Neural progenitor cell (in vitro differentiated cells): ENCODE data around the gene CDKL4.

Experiments used
- CTCF ChIP-seq: fragments of 200-600 bp; sonication (generic); IDR thresholded peaks from 2 replicates; pipeline ENCODE4 v1.5.1; 2017; ENCODE audit warnings: antibody characterized with exemption, mild to moderate bottlenecking
- EZH2 ChIP-seq: fragments of 200-600 bp; sonication (generic); IDR thresholded peaks from 2 replicates; pipeline ENCODE4 v1.6.1; 2017; ENCODE audit warnings: antibody characterized with exemption, mild to moderate bottlenecking, moderate library complexity
- EZH2phosphoT487 ChIP-seq: fragments of 200-600 bp; sonication (generic); IDR thresholded peaks from 2 replicates; pipeline ENCODE4 v1.6.1; 2017; ENCODE audit warnings: antibody characterized with exemption

DNA sequence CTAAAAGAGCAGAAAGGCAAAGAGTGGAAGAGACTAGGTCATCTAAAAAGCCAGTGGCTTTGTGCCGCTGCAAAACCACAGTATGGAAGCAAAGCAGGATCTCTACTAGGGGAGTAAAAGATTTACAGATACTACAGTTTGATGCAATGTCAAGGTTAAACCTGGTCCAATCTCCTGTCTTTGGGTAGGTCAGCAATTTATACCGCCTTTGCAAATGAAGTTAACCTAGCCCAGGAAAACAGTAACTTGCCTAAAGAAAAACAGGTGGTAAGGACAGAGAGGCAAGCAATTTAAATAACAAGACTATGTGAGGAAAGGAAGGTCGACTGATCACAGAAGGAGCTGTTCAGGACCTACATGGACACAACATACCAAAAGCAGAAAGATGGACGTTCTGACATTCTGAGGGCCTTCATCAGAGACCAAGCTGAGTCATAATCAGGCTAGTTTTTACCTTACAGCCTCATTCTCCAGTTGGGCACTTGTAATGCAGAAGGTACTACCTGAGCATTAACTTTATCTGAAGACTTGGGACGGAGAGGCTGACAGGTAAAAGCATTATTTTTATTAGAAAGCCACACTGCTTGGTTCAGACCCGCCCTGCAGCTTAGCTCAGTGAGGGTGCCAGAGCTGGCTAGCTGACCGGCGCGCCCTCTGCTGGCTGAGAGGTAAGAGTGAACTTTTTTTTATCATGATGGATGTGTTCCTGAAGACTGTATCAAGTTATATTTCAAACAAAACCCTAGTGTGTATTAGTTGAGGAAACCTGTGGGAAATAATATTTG is 15.9 kb downstream of the CDKL4 start:
- TF ChIP-seq CTCF (peak; percentile 99), EZH2 (no peak), EZH2phosphoT487 (no peak)
